NOMO-1 treated with DMSO at 0.1 percent for 48 hours (cell line): Measurements from ENCODE around the gene KRTAP9-6.
"Not testable (repeated sequence)": the region's sequence is repeated elsewhere in the genome, so short reads cannot be mapped to it uniquely, and the experiment has no call there.

Experiments used
- DNase-seq: peaks from one replicate; lab custom pipeline; 2025; ENCODE audit not compliant: unreplicated experiment; lab: John Stamatoyannopoulos, UW

The KRTAP9-6 gene, protein sequence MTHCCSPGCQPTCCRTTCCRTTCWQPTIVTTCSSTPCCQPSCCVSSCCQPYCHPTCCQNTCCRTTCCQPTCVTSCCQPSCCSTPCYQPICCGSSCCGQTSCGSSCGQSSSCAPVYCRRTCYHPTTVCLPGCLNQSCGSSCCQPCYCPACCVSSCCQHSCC

GRCh38 chr17:41265078-41265477 lies at the start of gene KRTAP9-6:
KRTAP9-6 (plus strand) TSS chr17:41265378; CDS start chr17:41265378, 0 bp downstream.
- no peak for DNase-seq

GRCh38 chr17:41215681-41216080 lies 49.5 kb upstream of the KRTAP9-6 start:
- DNase-seq: no peak

DNA sequence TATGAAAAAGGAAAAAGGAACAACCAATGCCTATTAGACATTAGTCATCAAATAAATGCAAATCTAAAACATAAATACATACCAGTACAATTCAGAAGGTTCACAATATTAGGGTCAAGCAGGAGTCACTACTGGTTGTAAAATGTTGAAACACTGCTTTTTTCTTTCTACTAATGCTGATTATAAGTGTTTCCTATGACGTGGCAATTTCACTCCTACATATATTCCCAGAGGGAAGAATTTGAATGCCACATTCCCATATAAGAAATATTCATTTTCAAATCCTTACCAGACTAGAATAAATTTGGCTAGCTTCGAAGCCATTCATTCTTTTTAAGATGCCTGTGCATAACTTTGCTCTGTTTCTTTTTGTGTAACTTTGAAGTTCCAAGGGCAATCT lies 41.4 kb upstream of the KRTAP9-6 start:
- DNase-seq: no peak

- no peak for DNase-seq
Measured at GRCh38 chr17:41226051-41226450, 39.1 kb upstream of the KRTAP9-6 start.

GRCh38 chr17:41226598-41227095 lies 38.5 kb upstream of the KRTAP9-6 start, which contains the start of gene KRTAP9-2:
KRTAP9-2 (plus strand) TSS chr17:41226648; CDS start chr17:41226655, 7 bp downstream.
- not testable (repeated sequence) for DNase-seq

DNA sequence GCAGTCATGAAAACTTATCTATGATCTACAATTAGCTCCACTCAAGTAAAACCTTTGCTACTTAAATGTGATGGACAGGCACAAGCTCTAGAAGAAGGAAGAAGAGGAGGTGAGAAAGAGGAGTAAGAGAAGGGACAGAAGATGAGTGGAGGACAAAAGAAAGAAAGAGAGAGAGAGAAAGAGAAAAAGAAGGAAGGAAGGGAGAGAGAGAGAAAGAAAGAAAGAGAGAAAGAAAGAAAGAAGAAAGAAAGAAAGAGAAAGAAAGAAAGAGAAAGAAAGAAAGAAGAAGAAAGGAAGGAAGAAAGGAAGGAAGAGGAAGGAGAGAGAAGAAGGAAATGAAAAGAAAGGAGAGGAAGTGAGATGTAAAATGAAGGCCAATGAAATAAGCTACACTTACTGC lies 35.1 kb upstream of the KRTAP9-6 start:
- DNase-seq: no peak

DNA sequence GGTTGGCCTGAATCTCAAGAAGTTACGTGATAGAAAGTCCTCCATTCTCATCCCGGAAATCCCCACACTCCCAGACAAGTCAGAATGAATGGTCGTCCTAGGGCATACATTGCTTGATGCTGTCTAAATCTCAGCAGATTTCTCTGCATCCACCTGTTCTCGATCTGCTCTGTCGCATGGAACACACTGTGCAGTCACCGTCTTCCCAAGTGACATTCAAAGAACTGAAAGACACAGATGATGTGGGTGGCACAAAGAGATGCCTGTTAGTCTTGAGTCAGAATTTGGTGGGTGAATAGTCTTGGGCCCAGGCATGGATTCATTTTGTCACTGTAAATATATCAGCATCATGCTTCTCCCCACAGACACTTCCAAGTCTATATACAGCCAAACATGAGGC lies 33.4 kb upstream of the KRTAP9-6 start:
- no peak for DNase-seq

DNA sequence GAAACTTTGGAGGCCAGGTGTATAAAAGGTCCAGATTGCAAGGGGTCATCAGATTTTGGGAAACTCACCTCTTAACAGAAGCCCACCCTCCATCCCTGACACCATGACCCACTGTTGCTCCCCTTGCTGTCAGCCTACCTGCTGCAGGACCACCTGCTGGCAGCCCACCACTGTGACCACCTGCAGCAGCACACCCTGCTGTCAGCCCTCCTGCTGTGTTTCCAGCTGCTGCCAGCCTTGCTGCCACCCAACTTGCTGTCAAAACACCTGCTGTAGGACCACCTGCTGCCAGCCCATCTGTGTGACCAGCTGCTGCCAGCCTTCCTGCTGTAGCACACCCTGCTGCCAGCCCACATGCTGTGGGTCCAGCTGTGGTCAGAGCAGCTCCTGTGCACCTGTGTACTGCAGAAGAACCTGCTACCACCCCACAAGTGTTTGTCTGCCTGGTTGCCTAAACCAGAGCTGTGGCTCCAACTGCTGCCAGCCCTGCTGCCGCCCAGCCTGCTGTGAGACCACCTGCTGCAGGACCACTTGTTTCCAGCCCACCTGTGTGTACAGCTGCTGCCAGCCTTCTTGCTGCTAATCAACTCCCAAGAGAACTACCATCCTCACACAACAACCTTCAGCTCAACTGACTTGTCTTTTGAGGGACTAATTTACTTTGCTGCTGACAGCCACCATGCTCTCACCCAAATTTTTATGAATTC lies 32.6 kb upstream of the KRTAP9-6 start, which contains the start of gene KRTAP9-3:
KRTAP9-3 (plus strand) TSS at position 51 of the 707 bp plus-strand sequence; CDS start at position 104, 53 bp downstream.
- not testable (repeated sequence) for DNase-seq

GRCh38 chr17:41237116-41237515 lies 28.1 kb upstream of the KRTAP9-6 start:
- DNase-seq: not testable (repeated sequence)

GRCh38 chr17:41237949-41238437 lies 27.2 kb upstream of the KRTAP9-6 start, which contains the start of gene KRTAP9-8:
KRTAP9-8 (plus strand) TSS chr17:41237999; CDS start chr17:41238052, 53 bp downstream.
- not testable (repeated sequence) for DNase-seq

DNA sequence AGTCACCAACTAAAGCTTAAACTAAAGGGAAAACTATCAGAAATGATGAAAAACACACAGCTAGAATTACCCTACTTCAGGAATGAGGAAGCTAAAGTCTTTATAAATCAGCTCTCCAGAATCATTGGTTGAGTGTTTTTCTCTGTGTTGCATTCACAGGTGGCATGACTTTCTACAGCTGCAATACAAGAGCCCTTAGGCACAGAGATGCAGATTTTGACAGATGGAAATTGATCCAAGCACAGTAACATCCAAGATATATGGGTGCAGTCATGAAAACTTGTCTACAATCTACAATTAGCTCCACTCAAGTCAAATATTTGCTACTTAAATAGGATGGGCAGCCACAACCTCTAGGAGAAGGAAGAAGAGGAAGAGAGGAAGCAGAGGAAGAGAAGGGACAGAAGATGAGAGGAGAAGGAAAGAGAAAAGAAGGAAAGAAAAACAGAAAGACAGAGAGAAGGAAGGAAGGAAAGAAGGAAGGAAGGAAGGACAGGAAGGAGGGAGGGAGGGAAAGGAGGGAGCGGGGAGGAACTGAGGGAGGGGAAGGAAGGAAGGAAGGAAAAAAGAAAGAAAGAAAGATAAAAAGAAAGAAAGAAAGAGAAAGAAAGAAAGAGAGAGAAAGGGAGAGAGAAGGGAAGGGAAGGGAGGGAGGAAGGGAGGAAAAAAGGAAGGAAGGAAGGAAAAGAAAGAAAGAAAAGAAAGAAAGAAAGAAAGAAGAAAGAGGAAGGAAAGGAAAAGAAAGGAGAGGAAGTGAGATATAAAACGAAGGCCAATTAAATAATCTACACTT lies 18.0 kb upstream of the KRTAP9-6 start:
- not testable (repeated sequence) for DNase-seq

DNA sequence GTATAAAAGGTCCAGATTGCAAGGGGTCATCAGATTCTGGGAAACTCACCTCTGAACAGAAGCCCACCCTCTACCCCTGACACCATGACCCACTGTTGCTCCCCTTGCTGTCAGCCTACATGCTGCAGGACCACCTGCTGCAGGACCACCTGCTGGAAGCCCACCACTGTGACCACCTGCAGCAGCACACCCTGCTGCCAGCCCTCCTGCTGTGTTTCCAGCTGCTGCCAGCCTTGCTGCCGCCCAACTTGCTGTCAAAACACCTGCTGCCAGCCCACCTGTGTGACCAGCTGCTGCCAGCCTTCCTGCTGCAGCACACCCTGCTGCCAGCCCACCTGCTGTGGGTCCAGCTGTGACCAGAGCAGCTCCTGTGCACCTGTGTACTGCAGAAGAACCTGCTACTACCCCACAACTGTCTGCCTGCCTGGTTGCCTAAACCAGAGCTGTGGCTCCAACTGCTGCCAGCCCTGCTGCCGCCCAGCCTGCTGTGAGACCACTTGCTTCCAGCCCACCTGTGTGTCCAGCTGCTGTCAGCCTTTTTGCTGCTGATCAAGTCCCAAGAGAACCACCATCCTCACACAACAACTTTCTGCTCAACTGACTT lies 15.4 kb upstream of the KRTAP9-6 start, which contains the start of gene KRTAP9-4:
KRTAP9-4 (plus strand) TSS at position 51 of the 604 bp plus-strand sequence; CDS start at position 85, 34 bp downstream.
- not testable (repeated sequence) for DNase-seq

DNA sequence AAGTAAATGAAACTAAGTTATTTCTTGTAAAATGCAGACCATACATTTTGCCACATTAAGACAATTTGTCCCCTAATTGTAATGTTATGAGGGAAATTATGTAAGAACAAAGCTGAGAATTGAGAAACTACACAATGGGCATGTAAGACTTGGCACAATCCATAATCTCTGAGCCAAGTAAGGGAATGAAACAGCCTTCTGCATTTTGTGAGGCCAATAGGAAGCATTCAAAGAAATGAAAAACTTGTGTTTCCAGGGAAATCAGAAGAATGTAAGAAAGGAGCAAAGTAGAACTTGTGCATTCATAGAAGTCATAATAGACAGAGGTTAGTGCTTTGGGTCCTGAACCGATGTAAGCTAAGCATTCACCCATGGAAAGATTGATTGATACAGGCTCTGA lies 13.9 kb upstream of the KRTAP9-6 start:
- DNase-seq: no peak

DNA sequence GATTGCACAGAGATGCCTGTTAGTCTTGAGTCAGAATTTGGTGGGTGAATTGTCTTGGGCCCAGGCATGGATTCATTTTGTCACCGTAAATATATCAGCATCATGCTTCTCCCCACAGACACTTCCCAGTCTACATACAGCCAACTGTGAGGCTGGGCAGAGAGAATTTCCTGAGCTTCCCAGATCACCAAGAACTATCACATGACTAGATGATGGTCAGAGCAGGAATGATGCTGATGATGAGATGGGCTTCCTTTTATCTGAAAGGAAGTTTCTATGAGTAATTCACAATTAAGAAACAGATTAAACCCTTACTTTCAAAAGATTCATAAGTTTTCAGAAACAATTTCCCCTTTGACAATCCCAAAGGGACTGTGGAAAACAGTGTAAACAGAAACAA lies 10.3 kb upstream of the KRTAP9-6 start:
- no peak for DNase-seq

GRCh38 chr17:41255381-41256290 lies 9.5 kb upstream of the KRTAP9-6 start, which contains the start of gene KRTAP9-9:
KRTAP9-9 (plus strand) TSS chr17:41255384.
- DNase-seq: not testable (repeated sequence)

DNA sequence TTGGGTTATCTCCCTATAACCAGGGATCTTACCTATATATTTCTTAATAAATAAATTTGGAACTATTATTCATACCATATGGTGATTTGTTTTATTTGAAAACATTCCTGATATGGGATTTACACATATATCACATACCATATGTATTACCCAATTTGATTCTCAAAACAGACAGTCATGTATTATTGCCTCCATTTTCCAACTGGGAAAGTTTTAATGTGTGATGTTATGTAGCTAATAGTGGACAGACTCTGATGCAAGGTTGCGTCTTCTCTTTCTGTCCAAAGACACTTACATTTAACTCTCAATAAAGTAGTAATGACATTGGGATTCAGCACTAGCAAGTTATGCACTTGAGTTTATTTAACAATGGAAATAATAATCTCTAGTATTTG lies 8.9 kb upstream of the KRTAP9-6 start:
- no peak for DNase-seq

DNA sequence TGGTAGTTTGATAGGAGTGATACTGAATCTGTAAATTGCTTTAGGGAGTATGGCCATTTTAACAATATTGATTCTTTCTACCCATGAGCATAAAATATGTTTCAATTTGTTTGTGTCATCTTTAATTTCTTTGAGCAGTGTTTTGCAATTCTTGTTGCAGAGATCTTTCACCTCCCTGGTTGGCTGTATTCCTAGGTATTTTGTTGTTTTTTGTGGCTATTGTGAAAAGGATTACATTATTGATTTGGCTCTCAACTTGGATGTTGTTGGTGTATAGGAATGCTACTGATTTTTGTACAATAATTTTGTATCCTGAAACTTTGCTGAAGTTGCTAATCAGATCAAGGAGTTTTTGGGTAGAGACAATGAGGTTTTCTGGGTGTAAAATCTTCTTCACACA lies 6.8 kb upstream of the KRTAP9-6 start:
- DNase-seq: no peak

DNA sequence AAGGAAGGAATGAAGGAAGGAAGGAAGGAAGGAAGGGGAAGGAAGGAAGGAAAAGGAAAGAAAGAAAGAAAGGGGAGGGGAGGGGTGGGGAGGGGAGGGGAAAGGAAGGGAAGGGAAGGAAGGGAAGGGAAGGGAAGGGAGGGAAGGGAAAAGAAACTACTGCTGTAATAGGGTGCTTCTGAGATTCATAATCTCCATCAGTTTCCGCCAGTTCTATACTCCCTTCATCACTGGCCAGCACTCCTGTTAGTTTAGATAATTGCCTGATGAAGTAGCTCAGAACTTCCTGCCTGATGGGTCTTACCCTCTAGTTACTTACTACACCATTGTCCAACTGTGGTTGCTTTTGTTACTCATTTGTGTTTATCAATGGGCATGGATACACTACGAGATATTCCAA lies 2.0 kb upstream of the KRTAP9-6 start:
- no peak for DNase-seq

- no peak for DNase-seq
Measured at GRCh38 chr17:41264599-41264998, 579 bp upstream of the KRTAP9-6 start.
